ENCODE results near the gene TNFRSF8.

Gene TNFRSF8

DNA sequence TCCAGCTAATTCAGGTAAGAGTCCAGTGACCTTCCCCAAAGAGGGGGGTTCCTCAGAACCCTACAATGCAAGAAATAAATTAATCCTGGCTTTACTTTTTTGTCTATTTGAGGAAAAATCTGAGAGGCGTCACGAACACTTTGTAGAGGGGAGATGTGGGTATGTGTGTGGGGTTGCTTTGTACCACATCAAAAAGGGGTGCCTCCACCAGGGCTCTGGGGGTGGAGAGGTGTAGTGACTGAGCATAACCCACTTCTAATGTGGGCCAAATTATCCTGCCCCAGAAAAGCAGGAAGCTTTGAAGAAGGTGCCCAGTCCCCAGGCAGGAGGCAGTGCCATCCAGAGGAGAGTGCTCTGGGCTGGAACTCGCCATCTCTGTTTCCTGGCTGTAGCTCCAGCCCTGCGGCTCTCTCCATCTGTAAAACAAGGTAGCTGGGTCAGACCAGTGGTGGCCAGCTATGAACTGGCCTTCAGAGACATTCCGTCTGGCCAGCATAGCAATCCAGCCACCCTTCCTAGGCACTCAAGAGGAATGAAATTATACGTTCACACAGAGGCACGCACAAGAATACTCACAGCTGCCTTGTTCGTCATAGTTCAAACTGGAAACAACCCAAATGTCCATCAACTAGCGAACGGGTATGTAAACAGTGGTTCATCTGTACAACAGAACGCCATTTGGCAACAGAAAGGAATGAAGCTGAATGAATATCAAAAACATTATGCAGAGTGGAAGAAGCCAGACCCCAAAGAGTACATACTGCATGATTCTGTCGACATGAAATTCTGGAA is 58.3 kb downstream of the TNFRSF8 start:
- no peak for DNase-seq (ENCODE audit: low spot score)

DNA sequence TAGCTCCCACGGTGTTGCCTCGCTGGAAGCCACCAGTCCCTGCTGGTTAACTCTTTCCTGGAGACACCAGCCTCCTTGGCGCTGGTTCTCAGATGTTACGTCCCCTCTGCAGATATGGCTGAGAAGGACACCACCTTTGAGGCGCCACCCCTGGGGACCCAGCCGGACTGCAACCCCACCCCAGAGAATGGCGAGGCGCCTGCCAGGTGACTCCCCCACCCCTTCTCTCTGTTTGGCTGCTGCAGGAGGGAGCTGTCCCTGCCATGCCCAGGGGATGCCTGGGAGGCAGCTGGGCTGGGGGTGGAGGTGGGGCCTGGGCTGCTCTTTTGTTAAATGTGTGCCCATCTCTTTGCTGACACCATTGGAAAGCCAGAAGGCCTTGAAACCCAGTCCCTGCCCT is 60.1 kb downstream of the TNFRSF8 start:
- DNase-seq (ENCODE audit: low spot score), result no peak

DNA sequence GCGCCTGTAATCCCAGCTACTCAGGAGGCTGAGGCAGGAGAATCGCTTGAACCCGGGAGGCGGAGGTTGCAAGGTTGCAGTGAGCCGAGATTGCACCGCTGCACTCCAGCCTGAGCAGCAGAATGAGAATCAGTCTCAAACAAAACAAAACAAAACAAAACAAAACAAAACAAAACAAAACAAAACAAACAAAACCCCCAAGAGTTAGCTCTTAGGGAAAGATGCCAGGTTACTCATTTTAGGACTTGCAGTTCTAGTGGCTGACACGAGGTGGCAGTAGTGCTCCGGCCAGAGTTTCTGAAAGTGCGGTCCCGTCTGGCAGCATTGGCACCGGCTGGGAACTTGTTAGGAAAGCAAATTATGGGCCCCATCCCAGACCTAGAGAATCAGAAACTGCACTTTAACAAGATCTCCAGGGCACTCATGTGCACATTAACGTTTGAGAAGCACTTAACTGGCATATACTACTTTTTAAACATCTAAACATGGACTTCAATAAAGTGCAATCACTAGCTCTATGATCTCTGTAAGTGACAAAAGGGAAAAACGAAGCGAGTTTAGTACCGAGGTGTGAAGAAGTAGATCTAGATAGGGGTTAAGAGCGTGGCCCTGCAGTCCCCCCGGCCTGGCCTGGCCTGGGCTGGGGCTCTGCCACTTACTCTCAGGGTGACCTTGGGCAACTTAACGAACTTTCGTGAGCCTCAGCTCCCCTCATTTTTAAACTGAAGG is 61.8 kb downstream of the TNFRSF8 start:
- peak; percentile 82 for DNase-seq (ENCODE audit: low spot score)

DNA sequence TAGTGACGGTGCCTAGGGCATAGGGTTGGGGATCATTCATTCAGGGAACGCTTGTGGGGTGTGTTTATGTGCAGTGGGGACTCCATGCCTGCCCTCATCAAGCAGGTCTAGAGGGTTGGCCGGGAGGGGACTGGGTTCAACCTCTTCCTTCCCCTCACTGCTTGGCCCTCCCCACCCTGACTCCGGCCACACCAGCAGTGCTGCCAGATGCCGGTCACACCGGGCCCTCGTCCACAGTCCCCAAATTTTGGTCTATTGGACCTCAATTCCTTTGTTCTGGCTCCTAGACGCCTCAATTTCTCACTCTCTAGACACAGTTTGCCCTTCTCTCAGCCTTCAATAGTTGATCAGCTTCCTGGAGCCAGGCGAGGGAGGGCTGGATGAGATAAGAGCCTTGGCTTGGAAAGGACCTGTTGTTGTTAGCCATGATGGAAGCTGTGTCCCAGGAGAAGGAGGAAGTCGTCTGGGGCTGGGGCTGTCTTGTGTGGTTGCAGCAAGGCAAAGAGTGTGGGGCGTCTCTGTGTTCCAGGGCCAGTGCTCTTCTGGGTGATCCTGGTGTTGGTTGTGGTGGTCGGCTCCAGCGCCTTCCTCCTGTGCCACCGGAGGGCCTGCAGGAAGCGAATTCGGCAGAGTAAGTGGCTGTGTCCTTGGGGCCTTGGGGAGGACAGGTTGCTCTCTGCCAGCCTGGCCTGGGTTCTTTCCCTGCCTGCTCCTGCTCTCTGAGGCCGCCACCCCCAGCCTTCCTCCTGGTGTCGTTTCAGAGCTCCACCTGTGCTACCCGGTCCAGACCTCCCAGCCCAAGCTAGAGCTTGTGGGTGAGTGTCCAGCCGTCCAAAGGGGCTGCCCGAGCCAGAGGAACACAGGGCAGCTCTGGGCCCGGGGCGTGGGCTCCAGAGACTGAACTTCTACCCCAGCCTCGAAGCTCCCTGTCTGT is 62.6 kb downstream of the TNFRSF8 start:
- no peak for DNase-seq (ENCODE audit: low spot score)

DNA sequence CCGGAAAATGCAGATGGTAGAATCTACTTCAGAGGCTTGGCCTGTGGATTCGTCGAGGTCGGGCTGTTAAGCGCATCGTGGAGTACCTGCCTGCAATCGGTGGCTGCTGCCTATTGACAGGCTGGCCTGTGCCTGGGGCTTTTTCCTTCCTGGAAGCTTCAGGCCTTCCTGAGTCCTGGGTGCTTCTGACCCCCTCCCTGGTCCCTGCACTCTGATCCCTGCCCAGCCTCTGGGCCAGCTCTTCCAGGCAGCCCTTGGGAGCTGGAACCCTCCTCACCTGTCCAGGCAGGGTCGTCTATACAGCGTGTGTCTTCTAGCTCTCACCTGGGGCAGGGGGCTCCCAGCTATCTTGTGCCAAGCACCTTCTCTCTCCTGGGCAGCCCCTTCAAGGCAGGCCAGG is 63.7 kb downstream of the TNFRSF8 start:
- DNase-seq (ENCODE audit: low spot score), result no peak

DNA sequence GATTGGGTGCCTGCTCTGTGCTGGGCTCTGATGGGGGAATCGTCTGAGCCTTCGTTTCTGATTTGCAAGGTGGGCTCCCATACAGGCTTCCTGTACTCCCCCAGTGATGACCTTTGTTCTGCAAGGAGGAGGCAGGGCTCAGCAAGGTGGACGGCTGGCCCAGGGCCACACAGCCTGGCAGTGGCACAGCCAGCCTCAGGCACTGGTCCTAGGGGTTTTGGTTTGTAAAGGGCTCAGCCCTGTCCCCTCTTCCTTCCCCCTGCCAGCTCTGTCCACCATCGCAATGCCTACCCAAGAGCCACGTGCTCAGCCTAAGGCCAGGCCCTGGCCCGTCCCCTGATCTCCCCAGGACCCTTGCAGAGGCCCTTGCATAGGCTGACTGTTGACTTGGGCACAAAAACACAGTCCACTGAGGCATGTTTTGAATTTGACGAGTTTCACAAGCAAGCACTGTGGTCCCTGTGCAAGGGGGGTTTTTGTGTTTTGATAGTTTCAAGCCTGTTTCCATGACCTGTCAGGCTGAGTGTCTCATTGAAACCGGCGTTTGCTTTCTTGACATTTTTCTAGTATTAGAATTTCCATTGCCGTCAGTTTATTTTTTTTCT is 64.2 kb downstream of the TNFRSF8 start:
- no peak for DNase-seq (ENCODE audit: low spot score)

DNA sequence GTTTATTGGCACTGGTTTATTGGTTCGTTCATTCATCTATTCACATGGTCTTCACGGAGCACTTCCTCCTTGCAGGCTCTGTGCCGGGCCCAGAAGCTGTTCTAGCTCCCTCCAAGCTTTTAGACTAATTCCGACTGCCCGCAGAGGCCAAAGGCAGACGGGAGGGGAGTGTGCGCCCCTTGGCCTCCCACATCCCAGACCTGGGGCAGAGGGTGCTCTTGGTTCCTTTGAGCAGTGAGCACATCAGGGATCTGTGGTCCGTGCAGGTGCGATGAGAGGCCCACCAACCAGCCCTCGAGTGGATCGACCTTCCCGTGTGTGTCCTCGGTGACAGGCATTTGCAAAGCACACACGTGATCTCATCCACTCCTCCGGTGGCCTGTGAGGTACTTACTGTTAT is 65.0 kb downstream of the TNFRSF8 start:
- DNase-seq (ENCODE audit: low spot score), result no peak

DNA sequence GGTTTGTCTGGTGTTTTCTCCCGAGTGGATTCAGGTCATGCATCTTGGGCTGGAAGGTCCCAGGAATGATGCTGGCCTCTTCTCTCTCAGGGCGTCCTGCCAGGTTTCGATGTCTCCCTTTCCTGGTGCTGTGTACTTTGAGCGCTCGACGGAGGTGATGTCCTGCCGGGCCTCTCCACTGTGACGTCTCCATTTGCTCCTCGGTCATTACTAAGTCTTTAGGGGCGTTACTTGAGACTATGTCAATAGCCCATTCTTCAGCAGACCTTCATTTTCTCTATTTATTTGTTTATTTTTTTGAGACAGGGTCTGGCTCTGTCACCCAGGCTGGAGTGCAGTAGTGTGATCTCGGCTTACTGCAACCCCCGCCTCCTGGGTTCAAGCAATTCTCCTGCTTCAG is 66.5 kb downstream of the TNFRSF8 start:
- DNase-seq (ENCODE audit: low spot score), result no peak

DNA sequence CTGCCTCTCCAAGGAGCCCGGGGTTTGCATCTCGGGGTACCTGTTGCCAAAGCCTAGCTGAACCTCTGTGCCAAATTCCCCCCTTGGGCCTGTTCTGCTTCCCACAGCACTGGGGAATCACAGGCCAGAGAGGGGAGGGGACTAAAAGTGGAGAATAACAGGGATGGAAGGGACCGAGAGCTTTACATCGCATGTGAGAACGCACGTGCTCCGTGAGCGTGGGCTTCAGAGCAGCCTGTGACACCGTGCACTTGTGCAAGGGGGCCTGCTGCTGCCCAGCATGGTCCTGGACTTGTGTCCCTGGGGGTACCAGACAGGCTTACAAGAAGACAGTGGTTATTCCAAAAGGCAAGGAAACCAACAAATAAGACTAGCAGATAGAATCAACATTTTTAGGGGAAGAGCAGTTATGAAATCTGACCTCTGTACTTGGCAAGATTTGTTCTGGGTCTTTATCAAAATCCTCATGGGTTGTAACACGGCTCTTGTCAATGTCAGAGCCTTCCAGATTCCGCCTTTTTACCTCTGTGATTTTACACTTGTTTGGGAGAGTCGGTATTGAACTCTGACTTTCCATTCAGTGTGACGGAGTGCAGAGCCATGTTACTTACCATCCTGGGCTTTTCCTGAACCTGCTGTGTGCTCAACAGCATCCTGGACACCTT is 67.5 kb downstream of the TNFRSF8 start:
- no peak for DNase-seq (ENCODE audit: low spot score)

DNA sequence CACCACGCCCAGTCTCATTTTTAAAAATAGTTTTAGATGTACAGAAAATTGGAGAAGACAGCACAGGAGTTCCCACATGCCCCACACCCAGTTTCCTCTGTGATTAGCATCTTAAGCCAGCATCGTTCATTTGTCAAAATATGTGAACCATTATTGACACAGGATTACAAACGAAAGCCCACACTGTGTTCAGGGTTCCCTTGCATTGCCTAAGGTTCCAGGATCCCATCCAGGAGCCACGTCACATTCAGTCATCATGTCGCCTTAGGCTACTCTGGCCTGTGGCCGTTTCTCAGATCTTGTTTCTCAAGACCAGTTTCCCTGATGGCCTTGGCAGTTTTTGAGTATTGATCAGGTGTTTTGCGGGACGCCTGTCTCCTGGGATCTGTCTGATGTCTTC is 69.0 kb downstream of the TNFRSF8 start:
- DNase-seq (ENCODE audit: low spot score), result no peak

DNA sequence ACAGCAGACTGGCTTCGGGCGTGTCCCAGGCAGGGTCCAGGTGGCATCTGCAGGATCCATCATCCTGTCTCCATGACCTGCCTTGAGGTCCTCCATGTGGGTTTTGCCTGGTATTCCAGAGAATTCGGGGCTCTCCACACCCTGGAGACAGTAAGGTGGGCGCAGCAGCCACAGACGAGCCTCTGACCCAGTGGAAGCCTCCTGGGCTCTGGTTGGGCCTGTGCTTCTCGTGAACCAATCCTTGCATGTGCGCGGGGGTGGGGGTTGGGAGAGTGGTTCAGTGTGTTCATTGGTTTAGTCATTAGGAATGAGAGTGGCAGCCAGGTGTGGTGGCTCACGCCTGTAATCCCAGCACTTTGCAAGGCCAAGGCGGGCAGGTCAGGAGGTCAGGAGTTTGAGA is 71.6 kb downstream of the TNFRSF8 start:
- DNase-seq (ENCODE audit: low spot score), result no peak

DNA sequence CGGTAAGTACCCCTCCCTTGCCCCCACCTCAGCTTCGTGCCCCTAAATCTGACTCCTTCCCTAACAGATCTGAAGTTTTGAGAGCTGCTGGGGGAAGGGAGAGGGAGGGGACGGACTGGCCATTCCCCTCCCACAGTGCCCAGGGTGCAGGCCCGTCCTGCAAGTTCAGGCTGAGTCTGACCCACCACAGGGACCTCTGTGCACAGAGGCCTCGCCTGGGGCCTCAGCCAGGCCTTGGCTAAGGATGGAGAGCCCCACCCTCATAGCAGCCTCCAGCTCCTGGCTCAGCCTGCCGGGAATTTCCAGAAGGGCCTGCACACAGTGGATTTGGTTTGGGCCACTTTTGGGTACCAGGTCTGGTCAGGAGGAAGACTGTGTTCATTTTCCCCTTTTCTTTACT is 72.5 kb downstream of the TNFRSF8 start:
- DNase-seq (ENCODE audit: low spot score), result no peak

DNA sequence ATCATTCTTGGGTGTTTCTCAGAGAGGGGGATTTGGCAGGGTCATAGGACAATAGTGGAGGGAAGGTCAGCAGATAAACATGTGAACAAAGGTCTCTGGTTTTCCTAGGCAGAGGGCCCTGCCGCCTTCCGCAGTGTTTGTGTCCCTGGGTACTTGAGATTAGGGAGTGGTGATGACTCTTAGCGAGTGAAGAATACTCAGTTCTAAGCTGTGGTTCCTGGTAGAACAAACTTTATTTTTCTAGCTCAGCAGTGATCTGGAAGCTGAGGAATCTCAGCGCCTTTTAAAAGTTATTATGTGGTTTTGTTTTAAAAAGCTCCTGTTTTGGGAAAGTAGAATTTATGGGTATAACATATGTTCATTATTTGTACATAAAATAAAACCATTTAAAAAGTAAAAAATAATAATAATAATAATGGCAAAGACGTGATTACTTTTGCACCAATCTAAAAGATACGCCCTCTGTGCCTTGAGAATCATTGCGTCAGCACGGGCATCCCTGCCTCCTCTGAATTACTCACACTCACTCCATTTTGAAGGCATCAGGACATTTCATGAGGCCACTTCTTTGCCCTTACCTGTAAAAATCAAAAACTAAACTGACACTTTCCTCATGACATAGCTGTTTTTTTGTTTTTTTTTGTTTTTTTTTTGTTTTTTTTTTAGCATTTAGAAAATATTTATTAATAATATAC is 74.0 kb downstream of the TNFRSF8 start:
- DNase-seq (ENCODE audit: low spot score), result no peak

DNA sequence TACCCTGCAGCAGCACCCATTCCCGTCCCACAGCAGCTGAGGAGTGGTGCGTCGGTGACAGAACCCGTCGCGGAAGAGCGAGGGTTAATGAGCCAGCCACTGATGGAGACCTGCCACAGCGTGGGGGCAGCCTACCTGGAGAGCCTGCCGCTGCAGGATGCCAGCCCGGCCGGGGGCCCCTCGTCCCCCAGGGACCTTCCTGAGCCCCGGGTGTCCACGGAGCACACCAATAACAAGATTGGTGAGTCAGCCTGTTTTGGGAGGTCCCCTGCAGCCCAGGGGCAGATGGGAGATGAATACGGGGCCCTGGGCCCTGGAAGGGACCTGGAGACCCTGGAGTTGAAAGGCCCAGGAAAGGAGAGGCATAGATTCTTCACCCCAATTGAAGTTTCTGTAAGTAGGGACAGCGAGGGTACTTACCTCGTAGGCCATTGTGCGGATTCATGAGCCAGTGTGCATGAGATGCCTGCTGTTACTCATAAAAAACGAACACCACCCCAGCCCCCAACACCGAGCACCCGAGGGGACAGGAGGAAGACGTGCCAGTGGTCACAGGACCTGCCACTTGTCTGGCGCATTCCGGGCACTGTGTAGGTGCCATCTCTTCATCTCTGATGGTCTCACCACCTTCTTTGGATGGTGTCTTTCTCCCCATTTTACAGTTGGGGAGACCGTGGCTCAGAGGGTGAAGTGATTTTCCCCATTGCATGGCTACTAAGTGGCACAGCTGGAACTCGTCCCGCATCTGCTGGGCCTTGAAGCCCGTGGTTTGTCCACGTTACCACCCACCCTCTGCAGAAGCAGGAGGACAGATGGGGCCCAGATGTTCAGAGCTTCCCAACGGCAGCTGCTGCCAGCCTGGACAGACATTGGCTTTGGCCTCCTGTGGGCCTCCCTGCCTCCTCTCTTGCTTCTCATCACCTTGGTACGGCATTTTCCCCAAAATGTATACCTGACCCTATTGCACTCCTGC is 75.4 kb downstream of the TNFRSF8 start:
- DNase-seq (ENCODE audit: low spot score), result no peak

DNA sequence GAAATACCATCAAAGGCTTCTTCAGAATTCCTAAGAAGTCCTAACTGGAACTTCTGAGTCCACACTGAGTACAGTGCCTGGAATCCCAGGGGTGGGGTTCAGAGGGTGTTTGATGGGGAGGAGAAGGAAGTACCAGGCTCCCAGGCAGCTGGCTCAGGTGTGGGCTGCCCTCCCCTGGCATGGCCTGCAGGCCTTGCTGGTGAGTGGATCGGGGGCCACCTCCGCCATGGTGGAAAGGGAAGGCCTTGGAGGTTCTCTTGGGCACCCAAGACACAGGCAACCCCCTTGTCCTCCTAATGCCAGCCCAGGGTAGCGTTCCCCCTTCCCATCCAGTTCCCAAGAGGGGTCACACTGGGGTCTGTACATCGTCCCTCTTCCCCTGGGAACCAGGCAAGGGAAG is 76.9 kb downstream of the TNFRSF8 start:
- DNase-seq (ENCODE audit: low spot score), result no peak

DNA sequence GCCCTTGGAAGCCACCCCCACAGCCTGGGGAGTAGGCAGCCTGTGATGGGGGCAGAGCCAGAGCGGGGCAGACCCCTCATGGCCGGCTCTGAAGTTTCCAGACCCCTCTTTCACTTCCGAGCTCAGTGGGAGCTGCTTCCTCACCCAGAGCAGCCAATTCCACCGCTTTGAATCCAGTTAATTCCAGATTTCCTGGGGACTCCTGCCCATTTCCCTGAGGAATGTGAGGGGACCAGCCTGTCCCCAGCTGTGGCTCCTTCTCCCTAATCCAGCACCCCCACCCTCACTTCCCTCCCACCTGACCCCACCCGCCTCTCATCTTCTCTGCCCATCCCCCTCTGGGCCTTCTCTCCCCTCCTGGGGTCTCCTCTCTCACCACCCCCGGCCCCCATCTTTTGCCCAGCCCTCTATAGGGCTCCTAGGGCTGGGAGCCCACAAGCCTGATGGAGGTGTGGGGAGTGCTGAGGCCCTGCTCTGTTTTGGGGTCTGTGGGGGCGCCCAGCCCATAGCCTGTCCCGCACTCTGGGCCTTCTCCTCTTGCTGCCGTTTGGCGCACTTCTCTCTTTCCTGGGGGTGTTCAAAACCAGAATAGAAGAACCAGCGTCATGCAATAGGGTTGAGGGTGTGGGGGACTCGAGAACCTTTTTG is 77.5 kb downstream of the TNFRSF8 start:
- no peak for DNase-seq (ENCODE audit: low spot score)

DNA sequence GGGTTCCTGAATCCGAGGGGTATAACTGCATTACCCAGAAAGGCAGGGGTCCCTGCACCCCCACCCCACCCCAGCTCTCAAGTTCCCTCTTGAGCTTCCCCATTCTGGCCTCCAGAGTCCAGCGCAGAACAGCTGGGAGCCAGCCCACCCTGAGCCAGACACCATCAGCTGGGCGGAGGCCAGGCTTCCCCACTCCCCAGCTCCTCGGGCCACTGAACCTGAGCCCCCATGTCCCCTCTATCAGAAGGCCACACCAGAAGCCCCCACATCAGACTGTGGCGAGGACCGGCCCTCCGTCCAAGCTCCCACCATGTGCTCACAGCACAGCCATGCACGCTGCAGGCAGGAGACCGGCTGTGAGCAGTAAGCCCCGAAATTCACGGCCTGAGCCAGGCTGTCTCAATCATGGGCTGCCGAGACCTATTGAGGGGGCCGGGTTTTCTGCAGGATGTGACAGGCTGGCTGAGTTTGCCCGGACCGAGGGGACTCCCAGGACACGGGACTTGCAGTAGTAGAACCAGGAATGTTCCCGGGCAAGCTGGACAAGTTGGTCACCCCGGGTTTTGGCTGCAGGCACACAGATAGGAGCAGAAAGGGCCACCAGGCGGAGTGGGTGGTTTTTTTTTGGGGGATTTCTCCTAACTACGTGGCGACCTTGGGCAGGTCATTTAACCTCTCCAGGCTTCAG is 78.2 kb downstream of the TNFRSF8 start:
- DNase-seq (ENCODE audit: low spot score), result no peak

DNA sequence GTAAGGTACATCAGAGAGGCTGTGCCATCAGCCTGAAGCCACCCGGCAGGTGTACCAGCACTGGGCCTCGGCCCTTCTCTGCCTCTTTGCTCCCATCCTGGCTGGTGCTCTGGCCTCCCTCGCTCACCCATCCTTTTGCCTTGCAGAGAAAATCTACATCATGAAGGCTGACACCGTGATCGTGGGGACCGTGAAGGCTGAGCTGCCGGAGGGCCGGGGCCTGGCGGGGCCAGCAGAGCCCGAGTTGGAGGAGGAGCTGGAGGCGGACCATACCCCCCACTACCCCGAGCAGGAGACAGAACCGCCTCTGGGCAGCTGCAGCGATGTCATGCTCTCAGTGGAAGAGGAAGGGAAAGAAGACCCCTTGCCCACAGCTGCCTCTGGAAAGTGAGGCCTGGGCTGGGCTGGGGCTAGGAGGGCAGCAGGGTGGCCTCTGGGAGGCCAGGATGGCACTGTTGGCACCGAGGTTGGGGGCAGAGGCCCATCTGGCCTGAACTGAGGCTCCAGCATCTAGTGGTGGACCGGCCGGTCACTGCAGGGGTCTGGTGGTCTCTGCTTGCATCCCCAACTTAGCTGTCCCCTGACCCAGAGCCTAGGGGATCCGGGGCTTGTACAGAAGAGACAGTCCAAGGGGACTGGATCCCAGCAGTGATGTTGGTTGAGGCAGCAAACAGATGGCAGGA is 79.2 kb downstream of the TNFRSF8 start:
- DNase-seq (ENCODE audit: low spot score), result peak; percentile 70
